ENCODE data around the gene SRCAP.

The SRCAP gene

DNA sequence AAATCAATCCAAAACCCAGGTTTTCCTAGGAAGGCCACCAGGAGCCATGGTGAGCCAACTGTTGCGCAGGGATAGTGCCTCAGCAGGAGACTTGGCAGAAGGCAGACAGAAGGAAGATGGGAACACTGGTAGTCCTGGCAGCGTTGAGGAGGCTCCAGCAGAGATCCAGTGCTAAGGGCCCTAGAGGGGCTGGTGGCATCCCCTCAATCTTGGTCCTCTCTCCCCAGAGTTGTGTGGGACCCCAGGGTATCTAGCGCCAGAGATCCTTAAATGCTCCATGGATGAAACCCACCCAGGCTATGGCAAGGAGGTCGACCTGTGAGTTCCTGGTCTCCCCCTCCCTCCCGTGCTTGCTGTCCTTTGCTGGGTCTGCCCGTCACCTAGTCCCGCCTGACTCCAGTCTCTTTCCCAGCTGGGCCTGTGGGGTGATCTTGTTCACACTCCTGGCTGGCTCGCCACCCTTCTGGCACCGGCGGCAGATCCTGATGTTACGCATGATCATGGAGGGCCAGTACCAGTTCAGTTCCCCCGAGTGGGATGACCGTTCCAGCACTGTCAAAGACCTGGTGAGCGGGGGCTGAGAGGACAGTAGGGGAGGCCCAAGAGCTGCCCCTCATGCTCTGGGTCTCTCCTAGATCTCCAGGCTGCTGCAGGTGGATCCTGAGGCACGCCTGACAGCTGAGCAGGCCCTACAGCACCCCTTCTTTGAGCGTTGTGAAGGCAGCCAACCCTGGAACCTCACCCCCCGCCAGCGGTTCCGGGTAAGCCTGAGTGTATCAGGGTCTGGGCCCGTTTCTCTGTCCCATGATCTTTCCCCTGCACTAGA, 57.2 kb downstream of the SRCAP start:
- H3K4me3 ChIP-seq (ENCODE audit: low read depth, low read length) = no peak overlapping the region
- DNase-seq (ENCODE audit: low read depth) = no peak
- TF ChIP-seq, protein P1, sequence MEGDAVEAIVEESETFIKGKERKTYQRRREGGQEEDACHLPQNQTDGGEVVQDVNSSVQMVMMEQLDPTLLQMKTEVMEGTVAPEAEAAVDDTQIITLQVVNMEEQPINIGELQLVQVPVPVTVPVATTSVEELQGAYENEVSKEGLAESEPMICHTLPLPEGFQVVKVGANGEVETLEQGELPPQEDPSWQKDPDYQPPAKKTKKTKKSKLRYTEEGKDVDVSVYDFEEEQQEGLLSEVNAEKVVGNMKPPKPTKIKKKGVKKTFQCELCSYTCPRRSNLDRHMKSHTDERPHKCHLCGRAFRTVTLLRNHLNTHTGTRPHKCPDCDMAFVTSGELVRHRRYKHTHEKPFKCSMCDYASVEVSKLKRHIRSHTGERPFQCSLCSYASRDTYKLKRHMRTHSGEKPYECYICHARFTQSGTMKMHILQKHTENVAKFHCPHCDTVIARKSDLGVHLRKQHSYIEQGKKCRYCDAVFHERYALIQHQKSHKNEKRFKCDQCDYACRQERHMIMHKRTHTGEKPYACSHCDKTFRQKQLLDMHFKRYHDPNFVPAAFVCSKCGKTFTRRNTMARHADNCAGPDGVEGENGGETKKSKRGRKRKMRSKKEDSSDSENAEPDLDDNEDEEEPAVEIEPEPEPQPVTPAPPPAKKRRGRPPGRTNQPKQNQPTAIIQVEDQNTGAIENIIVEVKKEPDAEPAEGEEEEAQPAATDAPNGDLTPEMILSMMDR (IDR thresholded peaks at IDR 0.05; ENCODE audit: control insufficient read depth, extremely low read depth, insufficient read depth) = no peak

DNA sequence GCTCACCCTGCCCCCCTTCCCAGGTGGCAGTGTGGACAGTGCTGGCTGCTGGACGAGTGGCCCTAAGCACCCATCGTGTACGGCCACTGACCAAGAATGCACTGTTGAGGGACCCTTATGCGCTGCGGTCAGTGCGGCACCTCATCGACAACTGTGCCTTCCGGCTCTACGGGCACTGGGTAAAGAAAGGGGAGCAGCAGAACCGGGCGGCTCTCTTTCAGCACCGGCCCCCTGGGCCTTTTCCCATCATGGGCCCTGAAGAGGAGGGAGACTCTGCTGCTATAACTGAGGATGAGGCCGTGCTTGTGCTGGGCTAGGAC, 57.8 kb downstream of the SRCAP start:
- no peak overlapping the region for H3K4me3 ChIP-seq (ENCODE audit: low read depth, low read length)
- DNase-seq (ENCODE audit: low read depth) = no peak

DNA sequence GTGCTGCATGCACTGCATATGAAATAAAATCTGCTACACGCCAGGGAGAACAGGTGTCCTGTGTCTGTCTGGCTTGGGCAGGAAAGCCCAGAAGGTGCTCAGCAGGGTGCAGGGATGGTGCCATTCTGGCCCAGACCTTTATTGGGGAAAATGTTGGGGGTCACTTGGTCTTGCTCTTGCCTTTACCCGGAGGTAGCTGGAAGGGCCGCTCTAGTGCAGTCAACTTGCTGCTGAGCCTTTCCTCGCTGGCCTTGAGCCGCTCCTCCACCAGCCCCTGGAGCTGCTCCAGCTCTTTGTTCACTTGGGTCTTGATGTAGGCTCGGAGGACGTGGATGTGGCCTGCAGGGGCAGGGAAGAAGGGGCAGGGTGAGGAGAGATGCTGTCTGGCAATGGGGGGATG, 58.3 kb downstream of the SRCAP start:
- TF ChIP-seq, protein P1 (IDR thresholded peaks at IDR 0.05; ENCODE audit: control insufficient read depth, extremely low read depth, insufficient read depth) = no peak
- no peak for DNase-seq (ENCODE audit: low read depth)

More for the DNA sequence above, 57.8 kb downstream of the SRCAP start:
- TF ChIP-seq, protein P1 (IDR thresholded peaks at IDR 0.05; ENCODE audit: control insufficient read depth, extremely low read depth, insufficient read depth) = no peak

DNA sequence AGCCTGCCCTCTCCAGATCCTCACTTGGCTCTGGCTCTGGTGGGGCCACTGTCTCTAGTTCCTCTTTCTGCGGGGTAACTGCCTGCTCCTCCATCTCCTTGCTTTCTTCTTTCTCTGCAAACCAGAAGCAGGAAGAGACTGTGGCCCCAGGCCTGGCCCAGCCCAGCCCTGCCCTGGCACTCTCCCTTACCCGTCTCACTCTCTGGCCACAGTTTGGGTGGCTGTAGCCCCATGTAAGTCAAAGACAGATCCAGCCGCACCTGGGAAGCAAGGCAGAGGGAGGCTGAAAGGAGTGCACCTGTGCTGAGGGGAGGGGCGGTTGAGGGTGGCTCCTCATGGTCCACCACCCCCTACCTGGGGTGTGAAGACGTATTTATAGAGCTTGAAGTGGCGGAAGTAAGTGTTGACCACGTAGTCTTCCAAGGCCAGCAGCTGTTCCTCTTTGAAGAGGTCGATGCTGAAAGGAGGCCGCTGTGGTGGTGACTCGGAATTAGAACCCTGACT, 60.1 kb downstream of the SRCAP start:
- no peak for DNase-seq (ENCODE audit: low read depth)
- H3K4me3 ChIP-seq (ENCODE audit: low read depth, low read length) = no peak overlapping the region
- TF ChIP-seq, protein P1 (IDR thresholded peaks at IDR 0.05; ENCODE audit: control insufficient read depth, extremely low read depth, insufficient read depth) = no peak

More for the DNA sequence above, 58.3 kb downstream of the SRCAP start:
- H3K4me3 ChIP-seq (ENCODE audit: low read depth, low read length) = no peak overlapping the region

DNA sequence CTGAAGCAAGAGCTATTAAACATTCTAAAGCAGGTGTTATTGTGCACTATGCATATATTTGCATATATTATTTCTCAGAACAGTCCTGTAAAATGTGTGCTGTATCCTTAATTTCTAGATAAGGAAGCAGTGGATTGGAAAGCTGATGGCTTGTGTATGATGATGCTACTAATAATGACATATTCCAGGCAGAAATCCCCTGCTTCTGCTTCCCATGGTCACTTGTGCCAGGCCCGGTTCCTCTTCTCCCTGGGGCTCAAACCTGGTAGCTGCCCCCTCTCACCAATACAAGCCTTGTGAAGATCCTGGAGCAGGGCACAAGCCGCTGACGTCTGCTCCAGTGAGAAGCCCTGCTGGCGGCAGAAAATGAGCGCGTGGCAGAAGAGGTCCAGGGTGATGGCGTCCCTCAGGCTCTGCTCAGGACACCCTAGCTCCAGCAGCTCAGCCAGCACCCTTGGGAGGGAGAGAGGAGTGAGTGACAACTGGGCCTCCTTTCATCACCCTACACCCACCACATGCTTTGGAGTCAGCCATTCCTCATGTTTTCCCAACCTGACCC, 61.1 kb downstream of the SRCAP start:
- TF ChIP-seq, protein P1 (IDR thresholded peaks at IDR 0.05; ENCODE audit: control insufficient read depth, extremely low read depth, insufficient read depth) = no peak
- no peak for DNase-seq (ENCODE audit: low read depth)
- no peak overlapping the region for H3K4me3 ChIP-seq (ENCODE audit: low read depth, low read length)

DNA sequence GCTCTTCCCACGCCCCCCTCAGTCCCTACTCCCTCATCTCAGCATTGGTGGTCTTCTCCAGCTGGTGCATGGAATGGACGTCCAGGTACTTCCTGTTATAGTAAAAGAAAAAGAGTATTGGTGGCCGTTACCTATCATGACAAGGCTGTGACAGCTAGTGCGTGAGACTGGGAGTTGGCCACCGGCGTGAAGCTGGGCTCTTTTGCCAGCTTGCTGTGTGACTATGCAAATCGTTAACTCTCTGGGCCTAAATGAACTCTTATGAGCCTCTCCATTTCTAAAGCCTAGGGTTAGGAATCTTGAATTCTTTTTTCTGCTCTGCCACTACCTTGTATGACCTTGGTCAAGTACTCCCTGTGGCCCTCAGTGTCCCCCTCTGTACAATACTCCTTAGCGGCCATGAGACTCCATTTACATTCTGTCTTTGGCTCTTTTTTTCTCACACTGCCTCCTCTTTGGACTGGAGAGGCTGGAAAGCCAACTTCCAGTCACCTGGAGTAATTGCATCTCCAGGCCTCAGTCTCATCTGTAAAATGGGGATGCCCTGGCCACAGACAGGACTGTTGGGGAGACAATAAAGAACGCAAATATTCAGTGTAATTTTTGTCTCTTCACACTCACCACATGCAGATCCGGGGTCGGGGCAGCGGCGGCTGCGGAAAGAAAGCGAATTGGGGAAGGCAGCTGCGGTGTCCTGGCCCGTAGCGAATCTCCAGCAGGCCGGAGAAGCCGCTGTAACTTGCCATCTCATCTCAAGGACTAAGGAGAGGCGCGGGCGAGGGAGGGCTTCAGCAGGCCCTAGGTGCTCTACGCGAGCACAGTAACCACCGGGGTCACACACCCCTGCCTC, 61.8 kb downstream of the SRCAP start:
- peak overlapping the region; percentile 78 for H3K4me3 ChIP-seq (ENCODE audit: low read depth, low read length)
- DNase-seq (ENCODE audit: low read depth) = no peak
- TF ChIP-seq, protein P1 (IDR thresholded peaks at IDR 0.05; ENCODE audit: control insufficient read depth, extremely low read depth, insufficient read depth) = no peak

Measured in LNCaP clone FGC (cell line).